KMS-11 (cell line): ENCODE results near the gene MCCC1.

Source experiments
- H2AFZ ChIP-seq: fragments of 200-600 bp; sonication (generic); 2 replicates; pipeline ENCODE4 v1.6.1; 2016; ENCODE audit warnings: antibody characterized with exemption, mixed run types, low read depth
- H3K27ac ChIP-seq: fragments of 200-600 bp; sonication (generic); 2 replicates; pipeline ENCODE4 v1.6.1; 2016; ENCODE audit warnings: mild to moderate bottlenecking, mixed run types
- H3K27me3 ChIP-seq: fragments of 200-600 bp; sonication (generic); 2 replicates; pipeline ENCODE4 v1.6.1; 2017; ENCODE audit warnings: mild to moderate bottlenecking, low read depth, mixed run types, moderate library complexity; ENCODE audit not compliant: insufficient read depth
- H3K36me3 ChIP-seq: fragments of 200-600 bp; sonication (generic); 2 replicates; pipeline ENCODE4 v1.6.1; 2017; ENCODE audit warnings: mild to moderate bottlenecking, mixed run types; ENCODE audit not compliant: insufficient read depth
- H3K4me1 ChIP-seq: fragments of 200-600 bp; sonication (generic); 2 replicates; pipeline ENCODE4 v1.6.1; 2016; ENCODE audit warnings: mild to moderate bottlenecking, low read depth, mixed run types; ENCODE audit not compliant: poor library complexity, severe bottlenecking
- H3K4me2 ChIP-seq: fragments of 200-600 bp; sonication (generic); 2 replicates; pipeline ENCODE4 v1.7.0; 2016; ENCODE audit warnings: mild to moderate bottlenecking, mixed run types
- H3K4me3 ChIP-seq: fragments of 200-600 bp; sonication (generic); IDR thresholded peaks from 2 replicates; pipeline ENCODE4 v1.6.1; 2017; ENCODE audit warnings: low read depth, low read length, mixed read lengths; ENCODE audit not compliant: insufficient read depth
- H3K79me2 ChIP-seq: fragments of 200-600 bp; sonication (generic); 2 replicates; pipeline ENCODE4 v1.6.1; 2016; ENCODE audit warnings: low read depth, mixed run types; ENCODE audit not compliant: insufficient read depth
- H3K9ac ChIP-seq: fragments of 200-600 bp; sonication (generic); 2 replicates; pipeline ENCODE4 v1.6.1; 2016; ENCODE audit warnings: mild to moderate bottlenecking, mixed run types
- H4K20me1 ChIP-seq: fragments of 200-600 bp; sonication (generic); 2 replicates; pipeline ENCODE4 v1.6.1; 2016; ENCODE audit warnings: mild to moderate bottlenecking, mixed run types; ENCODE audit not compliant: insufficient read depth
- TF ChIP-seq, protein P1 (sequence below): fragments of 200-600 bp; sonication (generic); conservative IDR thresholded peaks from 2 replicates; pipeline ENCODE4 v1.6.1; 2017; ENCODE audit warnings: low read depth, mild to moderate bottlenecking, antibody characterized with exemption, low read length, moderate library complexity, mixed read lengths

Gene MCCC1

DNA sequence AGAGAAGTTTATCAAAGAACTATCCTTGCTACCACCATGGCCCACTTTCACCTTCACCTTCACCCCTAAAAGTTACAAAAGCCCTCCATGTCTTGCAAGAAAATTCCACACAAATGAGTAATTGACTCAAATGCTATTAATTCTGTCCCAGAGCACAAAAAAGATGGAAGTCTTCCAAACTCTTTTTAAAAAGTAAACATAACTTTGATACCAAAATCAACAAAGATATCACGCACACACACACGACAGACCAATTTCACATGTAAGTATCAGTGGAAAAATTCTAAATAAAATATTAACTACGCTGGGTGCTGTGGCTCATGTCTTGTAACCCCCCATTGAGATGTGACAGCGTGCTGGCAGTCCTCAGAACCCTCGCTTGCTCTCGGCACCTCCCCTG is 1.1 kb upstream of the MCCC1 start:
- H2AFZ ChIP-seq, result 0 out of 2 replicates have a peak overlapping the region, but pooled peaks have one; percentile 76
- no peak overlapping the region; the same call in 1 of the 2 replicates for H3K4me2 ChIP-seq
- H3K27ac ChIP-seq, result no peak overlapping the region
- TF ChIP-seq, protein P1, sequence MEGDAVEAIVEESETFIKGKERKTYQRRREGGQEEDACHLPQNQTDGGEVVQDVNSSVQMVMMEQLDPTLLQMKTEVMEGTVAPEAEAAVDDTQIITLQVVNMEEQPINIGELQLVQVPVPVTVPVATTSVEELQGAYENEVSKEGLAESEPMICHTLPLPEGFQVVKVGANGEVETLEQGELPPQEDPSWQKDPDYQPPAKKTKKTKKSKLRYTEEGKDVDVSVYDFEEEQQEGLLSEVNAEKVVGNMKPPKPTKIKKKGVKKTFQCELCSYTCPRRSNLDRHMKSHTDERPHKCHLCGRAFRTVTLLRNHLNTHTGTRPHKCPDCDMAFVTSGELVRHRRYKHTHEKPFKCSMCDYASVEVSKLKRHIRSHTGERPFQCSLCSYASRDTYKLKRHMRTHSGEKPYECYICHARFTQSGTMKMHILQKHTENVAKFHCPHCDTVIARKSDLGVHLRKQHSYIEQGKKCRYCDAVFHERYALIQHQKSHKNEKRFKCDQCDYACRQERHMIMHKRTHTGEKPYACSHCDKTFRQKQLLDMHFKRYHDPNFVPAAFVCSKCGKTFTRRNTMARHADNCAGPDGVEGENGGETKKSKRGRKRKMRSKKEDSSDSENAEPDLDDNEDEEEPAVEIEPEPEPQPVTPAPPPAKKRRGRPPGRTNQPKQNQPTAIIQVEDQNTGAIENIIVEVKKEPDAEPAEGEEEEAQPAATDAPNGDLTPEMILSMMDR, result no peak
- H3K4me1 ChIP-seq, result peaks cover 16% of the 10 kb centered on the region
- no peak overlapping the region for H3K4me3 ChIP-seq
- H3K27me3 ChIP-seq, result no peaks in the 10 kb centered on the region
- H3K9ac ChIP-seq, result no peak overlapping the region
- H3K79me2 ChIP-seq, result peaks cover 14% of the 10 kb centered on the region
- H4K20me1 ChIP-seq, result no peaks in the 10 kb centered on the region
- no peaks in the 10 kb centered on the region for H3K36me3 ChIP-seq

DNA sequence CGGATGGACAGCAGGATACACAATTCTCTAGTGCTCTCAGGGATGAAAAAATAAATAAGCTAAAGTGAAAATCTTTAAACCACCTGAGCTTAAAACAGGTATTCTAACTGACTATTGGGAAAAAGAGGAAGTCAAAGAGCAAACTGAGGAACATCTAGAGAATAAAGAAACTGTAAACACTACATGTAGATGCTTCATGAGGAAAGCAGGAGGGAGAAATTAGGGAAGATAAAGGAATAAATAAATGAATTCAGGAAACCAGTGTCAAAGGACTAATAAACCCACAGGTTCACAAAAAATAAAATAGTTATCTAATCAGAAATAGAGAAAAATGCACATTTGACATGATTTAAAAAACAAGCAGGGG is 525 bp upstream of the MCCC1 start:
- Histone ChIP-seq H3K36me3 (no peaks in the 10 kb centered on the region), H3K9ac (peak overlapping the region; percentile 79; the same call in 1 of the 2 replicates), H3K4me3 (peak overlapping the region; percentile 62), H3K27me3 (no peaks in the 10 kb centered on the region), H3K4me2 (peak overlapping the region; percentile 62), H3K4me1 (peaks cover 16% of the 10 kb centered on the region), H3K79me2 (peaks cover 14% of the 10 kb centered on the region), H2AFZ (peak overlapping the region; percentile 76), H3K27ac (peak overlapping the region; percentile 20), H4K20me1 (no peaks in the 10 kb centered on the region)
- TF ChIP-seq, protein P1, result no peak

GRCh38 chr3:183098536-183099025 is 715 bp downstream of the MCCC1 start:
- Histone ChIP-seq H3K4me3 (peak overlapping the region; percentile 97), H3K4me1 (peaks cover 16% of the 10 kb centered on the region), H3K27ac (peak overlapping the region; percentile 54), H2AFZ (peak overlapping the region; percentile 76), H3K4me2 (peak overlapping the region; percentile 88), H3K36me3 (no peaks in the 10 kb centered on the region), H3K27me3 (no peaks in the 10 kb centered on the region), H3K9ac (peak overlapping the region; percentile 79), H4K20me1 (no peaks in the 10 kb centered on the region), H3K79me2 (peaks cover 14% of the 10 kb centered on the region)
- TF ChIP-seq, protein P1, result no peak

- no peak overlapping the region for H3K4me2 ChIP-seq
- H3K79me2 ChIP-seq, result peaks cover 14% of the 10 kb centered on the region
- TF ChIP-seq, protein P1, result no peak
- no peak overlapping the region for H2AFZ ChIP-seq
- no peaks in the 10 kb centered on the region for H3K27me3 ChIP-seq
- 0 out of 2 replicates have a peak, but pooled peaks cover 3% of the 10 kb centered on the region for H3K36me3 ChIP-seq
- no peak overlapping the region for H3K9ac ChIP-seq
- no peak overlapping the region for H3K4me3 ChIP-seq
- H3K27ac ChIP-seq, result no peak overlapping the region
- H4K20me1 ChIP-seq, result no peaks in the 10 kb centered on the region
- H3K4me1 ChIP-seq, result peaks cover 9% of the 10 kb centered on the region
Measured at GRCh38 chr3:183094711-183095110, 4.6 kb downstream of the MCCC1 start.
